ENCODE data around the gene RPS15.

The RPS15 gene

GRCh38 chr19:1481224-1481892 is 43.2 kb downstream of the RPS15 start:
- no peak for TF ChIP-seq PKNOX1 (IDR thresholded peaks at IDR 0.05)
- no peak for TF ChIP-seq TARDBP (IDR thresholded peaks at IDR 0.05)
- TF ChIP-seq FOXK2 (IDR thresholded peaks at IDR 0.05) = no peak
- TF ChIP-seq ZNF384 (IDR thresholded peaks at IDR 0.05) = no peak
- no peak for TF ChIP-seq LEF1 (IDR thresholded peaks at IDR 0.05; ENCODE audit: borderline replicate concordance)
- ChIA-PET POLR2A (interaction anchor here (0.6 to 1.2 kb wide), 2 partner anchors 10 to 33 kb away, joined by 3 read pairs; partner anchors contain the start of gene REEP6), CTCF (no interaction called here)
- DNase-seq (ENCODE audit: extremely low spot score) = no peak

GRCh38 chr19:1481893-1482360 is 43.7 kb downstream of the RPS15 start:
- TF ChIP-seq HDGF (IDR thresholded peaks at IDR 0.05; ENCODE audit: borderline replicate concordance) (no peak), L3MBTL2 (conservative IDR thresholded peaks at IDR 0.05) (no peak), BHLHE40 (IDR thresholded peaks at IDR 0.05; ENCODE audit: borderline replicate concordance) (no peak), CTBP1 (IDR thresholded peaks at IDR 0.05; ENCODE audit: borderline replicate concordance) (no peak), PKNOX1 (IDR thresholded peaks at IDR 0.05) (no peak), SP1 (IDR thresholded peaks at IDR 0.05) (no peak), SUZ12 (IDR thresholded peaks at IDR 0.05) (no peak)
- POLR2A ChIA-PET = interaction anchor here (1.2 kb wide), 1 partner anchor 9 kb away, joined by 3 read pairs; the partner anchor contains the start of gene REEP6
- DNase-seq (ENCODE audit: extremely low spot score) = no peak
- CTCF ChIA-PET = no interaction called here

GRCh38 chr19:1482361-1483130 is 44.4 kb downstream of the RPS15 start:
- POLR2A ChIA-PET = interaction anchor here (1.2 kb wide), 1 partner anchor 8 kb away, joined by 3 read pairs; the partner anchor contains the start of gene REEP6
- no peak for DNase-seq (ENCODE audit: extremely low spot score)
- CTCF ChIA-PET = no interaction called here
- no peak for TF ChIP-seq CTBP1 (IDR thresholded peaks at IDR 0.05; ENCODE audit: borderline replicate concordance)
- TF ChIP-seq SP1 (IDR thresholded peaks at IDR 0.05) = no peak
- no peak for TF ChIP-seq ZNF384 (IDR thresholded peaks at IDR 0.05)
- TF ChIP-seq ARNT (IDR thresholded peaks at IDR 0.05) = no peak
- no peak for TF ChIP-seq NFRKB (IDR thresholded peaks at IDR 0.05)
- TF ChIP-seq FOXA1 (IDR thresholded peaks at IDR 0.05) = no peak
- no peak for TF ChIP-seq HDGF (IDR thresholded peaks at IDR 0.05; ENCODE audit: borderline replicate concordance)
- TF ChIP-seq SUZ12 (IDR thresholded peaks at IDR 0.05) = no peak

GRCh38 chr19:1483131-1483978 is 45.2 kb downstream of the RPS15 start:
- CTCF ChIA-PET = no interaction called here
- POLR2A ChIA-PET = no interaction called here
- TF ChIP-seq FOXK2 (IDR thresholded peaks at IDR 0.05) (no peak), FOXA1 (IDR thresholded peaks at IDR 0.05) (no peak), TARDBP (IDR thresholded peaks at IDR 0.05) (no peak), CTBP1 (IDR thresholded peaks at IDR 0.05; ENCODE audit: borderline replicate concordance) (no peak), PKNOX1 (IDR thresholded peaks at IDR 0.05) (no peak), L3MBTL2 (conservative IDR thresholded peaks at IDR 0.05) (no peak)
- DNase-seq (ENCODE audit: extremely low spot score) = no peak

GRCh38 chr19:1483979-1484428 is 45.8 kb downstream of the RPS15 start:
- ChIA-PET CTCF (no interaction called here), POLR2A (no interaction called here)
- no peak for TF ChIP-seq L3MBTL2 (conservative IDR thresholded peaks at IDR 0.05)
- DNase-seq (ENCODE audit: extremely low spot score) = no peak

- ChIA-PET CTCF (no interaction called here), POLR2A (no interaction called here)
Measured at GRCh38 chr19:1486720-1487575, 48.8 kb downstream of the RPS15 start.

More at GRCh38 chr19:1486720-1487575, 48.8 kb downstream of the RPS15 start:
- DNase-seq (ENCODE audit: extremely low spot score) = no peak
- no peak for TF ChIP-seq LEF1 (IDR thresholded peaks at IDR 0.05; ENCODE audit: borderline replicate concordance)

Data from HEK293T (cell line).